Measurements from ENCODE around the gene PMP22.

DNA sequence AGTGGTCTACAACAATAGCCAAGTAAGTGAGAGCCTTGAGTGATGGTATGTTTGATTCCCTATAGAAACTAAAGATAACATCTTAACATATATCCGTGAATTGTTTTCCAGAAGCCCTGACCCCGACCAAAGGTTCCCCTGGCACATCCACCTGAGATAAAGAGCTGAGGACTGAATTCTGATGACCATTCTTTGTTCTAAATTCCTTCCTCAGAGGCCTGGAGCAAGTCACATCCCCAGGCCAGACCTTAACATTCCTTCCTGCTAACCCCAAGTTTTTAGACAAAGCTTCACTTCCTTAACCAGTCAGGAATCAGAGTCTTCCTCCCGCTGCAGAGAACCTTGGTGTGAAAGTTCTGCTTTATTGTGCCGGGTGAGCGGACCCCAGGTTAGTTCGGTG, 83.3 kb downstream of the PMP22 start:
- TF ChIP-seq EGR1 (IDR thresholded peaks at IDR 0.05; ENCODE audit: low read depth), result no peak
- TF ChIP-seq, protein P1, sequence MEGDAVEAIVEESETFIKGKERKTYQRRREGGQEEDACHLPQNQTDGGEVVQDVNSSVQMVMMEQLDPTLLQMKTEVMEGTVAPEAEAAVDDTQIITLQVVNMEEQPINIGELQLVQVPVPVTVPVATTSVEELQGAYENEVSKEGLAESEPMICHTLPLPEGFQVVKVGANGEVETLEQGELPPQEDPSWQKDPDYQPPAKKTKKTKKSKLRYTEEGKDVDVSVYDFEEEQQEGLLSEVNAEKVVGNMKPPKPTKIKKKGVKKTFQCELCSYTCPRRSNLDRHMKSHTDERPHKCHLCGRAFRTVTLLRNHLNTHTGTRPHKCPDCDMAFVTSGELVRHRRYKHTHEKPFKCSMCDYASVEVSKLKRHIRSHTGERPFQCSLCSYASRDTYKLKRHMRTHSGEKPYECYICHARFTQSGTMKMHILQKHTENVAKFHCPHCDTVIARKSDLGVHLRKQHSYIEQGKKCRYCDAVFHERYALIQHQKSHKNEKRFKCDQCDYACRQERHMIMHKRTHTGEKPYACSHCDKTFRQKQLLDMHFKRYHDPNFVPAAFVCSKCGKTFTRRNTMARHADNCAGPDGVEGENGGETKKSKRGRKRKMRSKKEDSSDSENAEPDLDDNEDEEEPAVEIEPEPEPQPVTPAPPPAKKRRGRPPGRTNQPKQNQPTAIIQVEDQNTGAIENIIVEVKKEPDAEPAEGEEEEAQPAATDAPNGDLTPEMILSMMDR (IDR thresholded peaks at IDR 0.05 in 2 of 3, conservative IDR thresholded peaks at IDR 0.05 in 1 of 3; ENCODE audit: borderline replicate concordance in 1 of 3, insufficient read depth in 1 of 3, low read depth in 2 of 3, low read length in 2 of 3), result no peak
- TF ChIP-seq ZFX (IDR thresholded peaks at IDR 0.05), result no peak
- no peak for TF ChIP-seq POLR2A (IDR thresholded peaks at IDR 0.05; ENCODE audit: borderline replicate concordance, extremely low read depth, insufficient read depth, insufficient read length)
- no peak for TF ChIP-seq SRF (IDR thresholded peaks at IDR 0.05; ENCODE audit: low read depth)
- no peak for TF ChIP-seq SP1 (IDR thresholded peaks at IDR 0.05; ENCODE audit: low read depth)
- no peak for TF ChIP-seq SIN3A (IDR thresholded peaks at IDR 0.05; ENCODE audit: low read depth)
- TF ChIP-seq POLR2AphosphoS5 (IDR thresholded peaks at IDR 0.05; ENCODE audit: low read depth, low read length), result no peak
- TF ChIP-seq, protein P2, sequence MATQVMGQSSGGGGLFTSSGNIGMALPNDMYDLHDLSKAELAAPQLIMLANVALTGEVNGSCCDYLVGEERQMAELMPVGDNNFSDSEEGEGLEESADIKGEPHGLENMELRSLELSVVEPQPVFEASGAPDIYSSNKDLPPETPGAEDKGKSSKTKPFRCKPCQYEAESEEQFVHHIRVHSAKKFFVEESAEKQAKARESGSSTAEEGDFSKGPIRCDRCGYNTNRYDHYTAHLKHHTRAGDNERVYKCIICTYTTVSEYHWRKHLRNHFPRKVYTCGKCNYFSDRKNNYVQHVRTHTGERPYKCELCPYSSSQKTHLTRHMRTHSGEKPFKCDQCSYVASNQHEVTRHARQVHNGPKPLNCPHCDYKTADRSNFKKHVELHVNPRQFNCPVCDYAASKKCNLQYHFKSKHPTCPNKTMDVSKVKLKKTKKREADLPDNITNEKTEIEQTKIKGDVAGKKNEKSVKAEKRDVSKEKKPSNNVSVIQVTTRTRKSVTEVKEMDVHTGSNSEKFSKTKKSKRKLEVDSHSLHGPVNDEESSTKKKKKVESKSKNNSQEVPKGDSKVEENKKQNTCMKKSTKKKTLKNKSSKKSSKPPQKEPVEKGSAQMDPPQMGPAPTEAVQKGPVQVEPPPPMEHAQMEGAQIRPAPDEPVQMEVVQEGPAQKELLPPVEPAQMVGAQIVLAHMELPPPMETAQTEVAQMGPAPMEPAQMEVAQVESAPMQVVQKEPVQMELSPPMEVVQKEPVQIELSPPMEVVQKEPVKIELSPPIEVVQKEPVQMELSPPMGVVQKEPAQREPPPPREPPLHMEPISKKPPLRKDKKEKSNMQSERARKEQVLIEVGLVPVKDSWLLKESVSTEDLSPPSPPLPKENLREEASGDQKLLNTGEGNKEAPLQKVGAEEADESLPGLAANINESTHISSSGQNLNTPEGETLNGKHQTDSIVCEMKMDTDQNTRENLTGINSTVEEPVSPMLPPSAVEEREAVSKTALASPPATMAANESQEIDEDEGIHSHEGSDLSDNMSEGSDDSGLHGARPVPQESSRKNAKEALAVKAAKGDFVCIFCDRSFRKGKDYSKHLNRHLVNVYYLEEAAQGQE (IDR thresholded peaks at IDR 0.05; ENCODE audit: low read depth), result no peak
- no peak for TF ChIP-seq EZH2 (IDR thresholded peaks at IDR 0.05)

Measured in HCT116 (cell line).